Cardiac muscle cell (in vitro differentiated cells and primary cell): ENCODE results near the gene DQX1. TPM values are rescaled to one million over a fixed set of nuclear protein-coding genes. Genes with fewer than 3 reads are reported as not detected.

Source experiments
- DNase-seq, 2 donors: peaks; one replicate each; pipeline versions ENCODE4 v3.0.0 to v3.0.0-alpha.2; 2010 to 2017; ENCODE audit warnings: low read depth in 1 of 2, low spot score in 1 of 2
- H3K27ac ChIP-seq: fragments of 200-600 bp; sonication (generic); 2 replicates; pipeline ENCODE4 v1.5.1; 2016
- H3K27me3 ChIP-seq: fragments of 200-600 bp; sonication (generic); 2 replicates; pipeline ENCODE4 v1.6.0; 2016; ENCODE audit warnings: control low read depth
- H3K36me3 ChIP-seq: fragments of 200-600 bp; sonication (generic); 2 replicates; pipeline ENCODE4 v1.5.1; 2016; ENCODE audit warnings: control low read depth
- H3K4me1 ChIP-seq: fragments of 200-600 bp; sonication (generic); 2 replicates; pipeline ENCODE4 v1.8.1; 2017; ENCODE audit warnings: low read depth, mild to moderate bottlenecking, mixed run types
- H3K4me3 ChIP-seq: fragments of 200-600 bp; sonication (generic); 2 replicates; pipeline ENCODE4 v1.5.1; 2016; ENCODE audit warnings: mild to moderate bottlenecking
- H3K9me3 ChIP-seq: fragments of 200-600 bp; sonication (generic); 2 replicates; pipeline ENCODE4 v1.5.1; 2017; ENCODE audit warnings: low read depth, mild to moderate bottlenecking, control low read depth
- polyA plus RNA-seq: library from polyadenylated mRNA; unstranded; fragments of >200 nt; fragmentation: Nextera tagmentation; extraction: Ambion mirVana; gene quantifications from 2 replicates; pipeline ENCODE4 v1.2.1, GENCODE V29; 2016
- total RNA-seq: library from RNA; depleted of rRNA; stranded (reverse); fragments of >200 nt; gene quantifications from 2 replicates; pipeline ENCODE4 v1.2.3, GENCODE V29; 2016
- TF ChIP-seq, protein P1 (sequence below): IDR thresholded peaks from 2 replicates; pipeline ENCODE4 v1.5.1; 2012; ENCODE audit warnings: low read depth, mild to moderate bottlenecking, low read length

DQX1 gene
- total and polyA plus RNA-seq, 2 experiments from 2014 or later, result 0.67 to 0.98 TPM

DNA sequence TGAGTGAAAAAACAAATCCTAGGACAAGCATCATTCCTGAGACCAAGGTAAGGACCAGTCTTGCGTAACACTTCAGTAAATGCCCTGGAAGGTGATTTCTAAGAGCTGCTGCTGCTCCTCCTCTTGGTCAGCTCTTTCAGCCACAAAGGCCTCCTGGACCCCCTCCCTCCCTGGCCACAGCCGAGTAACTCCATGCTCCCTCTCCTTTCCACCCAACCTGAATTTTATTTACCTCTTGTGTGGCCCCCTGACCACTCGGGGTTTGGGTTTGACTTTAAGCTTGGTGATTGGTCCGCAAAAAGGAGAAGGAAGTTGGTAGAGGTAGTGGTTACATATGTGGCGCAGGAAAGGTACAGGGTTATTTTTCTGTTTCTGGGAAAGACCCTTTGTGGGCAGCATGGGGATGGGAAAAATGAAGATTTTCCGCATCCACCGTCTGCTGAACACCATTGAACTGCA lies 12.9 kb upstream of the DQX1 start:
- no peaks in the 10 kb centered on the region for H3K36me3 ChIP-seq
- no peaks in the 10 kb centered on the region for H3K27me3 ChIP-seq
- TF ChIP-seq, protein P1, sequence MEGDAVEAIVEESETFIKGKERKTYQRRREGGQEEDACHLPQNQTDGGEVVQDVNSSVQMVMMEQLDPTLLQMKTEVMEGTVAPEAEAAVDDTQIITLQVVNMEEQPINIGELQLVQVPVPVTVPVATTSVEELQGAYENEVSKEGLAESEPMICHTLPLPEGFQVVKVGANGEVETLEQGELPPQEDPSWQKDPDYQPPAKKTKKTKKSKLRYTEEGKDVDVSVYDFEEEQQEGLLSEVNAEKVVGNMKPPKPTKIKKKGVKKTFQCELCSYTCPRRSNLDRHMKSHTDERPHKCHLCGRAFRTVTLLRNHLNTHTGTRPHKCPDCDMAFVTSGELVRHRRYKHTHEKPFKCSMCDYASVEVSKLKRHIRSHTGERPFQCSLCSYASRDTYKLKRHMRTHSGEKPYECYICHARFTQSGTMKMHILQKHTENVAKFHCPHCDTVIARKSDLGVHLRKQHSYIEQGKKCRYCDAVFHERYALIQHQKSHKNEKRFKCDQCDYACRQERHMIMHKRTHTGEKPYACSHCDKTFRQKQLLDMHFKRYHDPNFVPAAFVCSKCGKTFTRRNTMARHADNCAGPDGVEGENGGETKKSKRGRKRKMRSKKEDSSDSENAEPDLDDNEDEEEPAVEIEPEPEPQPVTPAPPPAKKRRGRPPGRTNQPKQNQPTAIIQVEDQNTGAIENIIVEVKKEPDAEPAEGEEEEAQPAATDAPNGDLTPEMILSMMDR, result no peak
- no peak overlapping the region for H3K4me3 ChIP-seq
- H3K4me1 ChIP-seq, result no peaks in the 10 kb centered on the region
- no peak overlapping the region for H3K27ac ChIP-seq
- H3K9me3 ChIP-seq, result no peaks in the 10 kb centered on the region
- no peak for DNase-seq

DNA sequence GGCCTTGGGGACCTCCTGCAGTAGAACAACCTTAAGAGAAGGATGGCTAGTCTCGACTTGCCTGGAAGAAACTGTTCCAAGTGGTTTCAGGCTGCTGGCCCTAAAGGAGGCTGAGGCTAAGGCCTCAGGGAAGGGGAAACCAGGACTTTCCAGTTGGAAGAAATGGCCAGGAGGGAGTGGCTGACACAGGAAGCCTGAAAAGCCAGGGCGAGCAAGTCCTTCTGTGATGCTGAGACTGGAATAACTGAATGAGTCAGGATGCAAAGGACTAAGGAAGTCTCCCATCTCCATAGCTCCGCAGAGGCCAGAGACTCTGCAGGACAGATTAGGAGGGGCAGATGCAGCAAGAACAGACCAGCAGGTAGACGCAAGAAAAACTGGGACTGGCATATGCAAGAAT lies 11.1 kb upstream of the DQX1 start:
- Histone ChIP-seq H3K36me3 (peaks cover 9% of the 10 kb centered on the region), H3K27me3 (no peaks in the 10 kb centered on the region), H3K4me1 (no peaks in the 10 kb centered on the region), H3K4me3 (no peak overlapping the region), H3K27ac (no peak overlapping the region), H3K9me3 (no peaks in the 10 kb centered on the region)
- TF ChIP-seq, protein P1, result no peak
- no peak for DNase-seq

DNA sequence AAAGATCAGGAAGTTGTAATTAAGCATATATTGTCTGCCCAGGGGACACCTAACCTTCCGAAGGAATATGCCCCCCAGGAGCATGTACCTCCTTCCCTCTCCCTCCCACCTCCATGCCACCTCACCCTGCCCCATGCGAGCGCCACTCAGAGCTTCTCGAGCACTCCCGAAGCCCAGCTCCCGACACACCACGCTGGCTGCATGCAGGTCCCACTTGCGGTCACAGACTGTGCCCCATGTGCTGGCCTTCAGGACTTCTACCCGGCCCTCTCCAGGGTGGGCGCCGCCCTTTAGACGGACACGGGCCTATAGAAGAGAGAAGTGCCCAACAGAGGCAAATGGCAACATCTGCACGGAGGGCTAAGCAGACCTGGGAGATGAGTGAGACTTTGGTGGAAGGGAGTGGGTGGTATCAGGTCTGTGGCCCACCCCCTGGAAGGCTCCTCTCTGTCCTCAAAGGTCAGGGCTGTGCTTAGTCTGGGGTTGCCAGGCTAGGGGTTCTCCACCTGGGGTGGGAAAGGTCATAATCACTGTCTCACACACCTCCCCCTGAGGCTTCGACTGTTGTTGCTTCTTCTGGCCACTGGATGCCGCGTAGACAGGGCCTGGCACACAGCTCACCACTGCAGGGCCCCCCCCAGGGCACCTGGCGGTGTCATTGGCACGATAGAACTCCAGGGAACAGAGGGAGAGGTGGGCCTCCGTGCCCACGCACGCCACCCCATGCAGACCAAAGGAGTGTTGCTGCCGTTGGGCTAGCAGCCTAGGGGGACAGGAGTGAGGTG lies 10.3 kb upstream of the DQX1 start:
- Histone ChIP-seq H3K4me3 (no peak overlapping the region), H3K36me3 (peaks cover 9% of the 10 kb centered on the region), H3K9me3 (no peaks in the 10 kb centered on the region), H3K27ac (no peak overlapping the region), H3K27me3 (no peaks in the 10 kb centered on the region), H3K4me1 (no peaks in the 10 kb centered on the region)
- TF ChIP-seq, protein P1, result no peak
- no peak for DNase-seq

DNA sequence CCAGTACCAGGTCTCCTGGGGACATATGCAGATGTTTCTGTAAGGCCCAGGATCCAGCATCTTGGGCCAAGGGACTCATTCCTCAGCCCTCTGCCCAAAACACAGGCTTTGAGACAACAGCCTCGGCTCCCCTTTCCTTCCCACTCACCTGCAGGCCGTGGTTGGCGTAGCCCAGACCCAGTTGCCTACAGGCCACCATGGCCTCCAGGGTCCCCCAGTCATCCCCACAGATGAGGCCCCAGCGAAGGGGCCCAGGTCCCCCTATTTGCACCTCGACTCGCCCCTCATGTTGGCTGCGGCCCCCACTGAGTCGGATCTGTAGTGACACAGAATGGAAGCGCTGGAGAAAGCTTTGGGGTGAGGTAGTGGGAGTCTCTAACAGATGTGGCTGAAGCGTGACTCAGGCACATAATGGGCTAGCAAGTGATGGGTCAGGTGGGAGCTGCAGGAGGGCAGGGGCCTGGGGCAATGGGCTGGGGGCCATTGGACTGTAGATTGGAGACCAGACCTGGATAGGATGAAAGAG lies 9.5 kb upstream of the DQX1 start:
- Histone ChIP-seq H3K9me3 (no peaks in the 10 kb centered on the region), H3K4me3 (no peak overlapping the region), H3K4me1 (peaks cover 4% of the 10 kb centered on the region), H3K36me3 (peaks cover 9% of the 10 kb centered on the region), H3K27ac (no peak overlapping the region), H3K27me3 (no peaks in the 10 kb centered on the region)
- TF ChIP-seq, protein P1, result no peak
- DNase-seq, result no peak

DNA sequence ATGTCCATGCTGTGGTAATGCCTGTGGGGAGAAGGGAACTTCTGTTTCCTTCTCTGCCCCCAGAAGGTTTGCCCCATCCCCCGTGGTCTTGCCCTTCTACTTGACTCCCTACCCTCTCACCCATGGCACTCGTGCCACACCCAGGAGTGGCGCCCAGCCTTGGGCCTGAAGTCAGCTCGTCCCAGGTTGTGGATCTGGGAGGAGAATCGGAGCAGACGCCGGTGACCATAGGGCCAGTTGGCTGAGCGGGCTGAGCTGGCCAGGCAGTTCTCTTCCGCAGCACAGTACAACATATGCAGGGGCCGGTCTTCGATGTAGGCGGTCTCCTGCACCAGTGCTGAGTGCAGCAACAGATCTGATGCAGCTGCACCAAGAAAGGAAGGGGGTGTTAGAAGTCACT lies 8.4 kb upstream of the DQX1 start:
- peaks cover 5% of the 10 kb centered on the region for H3K4me1 ChIP-seq
- H3K9me3 ChIP-seq, result no peaks in the 10 kb centered on the region
- TF ChIP-seq, protein P1, result no peak

More for the DNA sequence above, 8.4 kb upstream of the DQX1 start:
- no peak overlapping the region for H3K27ac ChIP-seq
- H3K27me3 ChIP-seq, result no peaks in the 10 kb centered on the region
- no peak for DNase-seq
- H3K36me3 ChIP-seq, result peaks cover 9% of the 10 kb centered on the region
- H3K4me3 ChIP-seq, result no peak overlapping the region
